HEK293 (cell line): Measurements from ENCODE around the gene MACROH2A1.

Source experiments
- CTCF ChIA-PET: fragments of 350-600 bp; formaldehyde crosslinking; extraction: SDS; loops from one replicate; lab custom pipeline; 2021; ENCODE audit warnings: antibody characterized with exemption; lab: Yijun Ruan, JAX
- POLR2A ChIA-PET: fragments of 300-600 bp; formaldehyde crosslinking; extraction: SDS; loops from one replicate; lab custom pipeline; 2020; ENCODE audit warnings: antibody characterized with exemption, inconsistent platforms; lab: Yijun Ruan, JAX
- H3K27ac ChIP-seq: fragments of 200-500 bp; sonication (Bioruptor generic); 2 replicates; pipeline ENCODE4 v1.5.1; 2014; ENCODE audit warnings: low read depth, low read length, control low read depth, inconsistent platforms; ENCODE audit errors: extremely low read depth
- H3K36me3 ChIP-seq, 2 experiments: fragments of 200-500 bp in 1 of 2; sonication (Bioruptor generic) in 1 of 2; 1 replicate in 1 of 2; 2 replicates in 1 of 2; pipeline ENCODE4 v1.5.1; 2014 to 2017; ENCODE audit warnings: inconsistent platforms in 2 of 2, low read length in 2 of 2; ENCODE audit not compliant: control insufficient read depth in 2 of 2, insufficient read depth in 1 of 2
- H3K4me1 ChIP-seq: fragments of 200-500 bp; sonication (Bioruptor generic); 2 replicates; pipeline ENCODE4 v1.5.1; 2014; ENCODE audit warnings: mild to moderate bottlenecking, low read length, inconsistent platforms; ENCODE audit not compliant: control insufficient read depth, insufficient read depth
- H3K4me3 ChIP-seq: 2 replicates; pipeline ENCODE4 v1.5.1; 2011; ENCODE audit warnings: low read depth, mild to moderate bottlenecking, control low read depth, low read length, moderate library complexity
- H3K9me3 ChIP-seq: fragments of 200-500 bp; sonication (Bioruptor generic); 2 replicates; pipeline ENCODE4 v1.5.1; 2014; ENCODE audit warnings: low read depth, low read length, inconsistent platforms; ENCODE audit not compliant: control insufficient read depth, insufficient read depth
- BCL6B ChIP-seq: fragments of 450-650 bp; formaldehyde crosslinking; IDR thresholded peaks from 2 replicates; pipeline ENCODE4 v1.5.1; 2017; ENCODE audit warnings: missing biosample characterization, missing genetic modification characterization
- SETDB1 ChIP-seq: IDR thresholded peaks from one replicate; pipeline ENCODE4 v1.6.1; 2017; ENCODE audit warnings: mild to moderate bottlenecking, low read length, moderate library complexity, mixed read lengths; ENCODE audit not compliant: insufficient read length
- ZBTB49 ChIP-seq: fragments of 450-650 bp; formaldehyde crosslinking; IDR thresholded peaks from 2 replicates; pipeline ENCODE4 v1.5.1; 2016; ENCODE audit warnings: missing biosample characterization, missing genetic modification characterization, low read depth
- ZFHX2 ChIP-seq: fragments of 450-650 bp; formaldehyde crosslinking; conservative IDR thresholded peaks from 2 replicates; pipeline ENCODE4 v1.5.1; 2016; ENCODE audit warnings: missing biosample characterization, missing genetic modification characterization
- ZNF138 ChIP-seq: fragments of 450-650 bp; formaldehyde crosslinking; IDR thresholded peaks from 2 replicates; pipeline ENCODE4 v1.5.1; 2016; ENCODE audit warnings: missing biosample characterization, missing genetic modification characterization, borderline replicate concordance
- ZNF280C ChIP-seq: fragments of 450-650 bp; formaldehyde crosslinking; IDR thresholded peaks from 2 replicates; pipeline ENCODE4 v1.5.1; 2016; ENCODE audit warnings: missing biosample characterization, missing genetic modification characterization
- ZNF324 ChIP-seq: fragments of 450-650 bp; formaldehyde crosslinking; IDR thresholded peaks from 2 replicates; pipeline ENCODE4 v1.5.1; 2016; ENCODE audit warnings: missing biosample characterization, missing genetic modification characterization
- ZNF449 ChIP-seq: fragments of 450-650 bp; formaldehyde crosslinking; IDR thresholded peaks from 2 replicates; pipeline ENCODE4 v1.5.1; 2017; ENCODE audit warnings: missing biosample characterization, mild to moderate bottlenecking, missing genetic modification characterization, moderate library complexity
- ZNF518A ChIP-seq: fragments of 450-650 bp; formaldehyde crosslinking; conservative IDR thresholded peaks from 2 replicates; pipeline ENCODE4 v1.5.1; 2016; ENCODE audit warnings: low read depth, missing biosample characterization, missing genetic modification characterization
- ZNF521 ChIP-seq: fragments of 450-650 bp; formaldehyde crosslinking; IDR thresholded peaks from 2 replicates; pipeline ENCODE4 v1.5.1; 2017; ENCODE audit warnings: missing biosample characterization, mild to moderate bottlenecking, missing genetic modification characterization
- ZNF626 ChIP-seq: fragments of 450-650 bp; sonication (Bioruptor Pico); formaldehyde crosslinking; IDR thresholded peaks from 2 replicates; pipeline ENCODE4 v1.5.1; 2018; ENCODE audit warnings: missing biosample characterization, missing genetic modification characterization, inconsistent platforms
- ZNF629 ChIP-seq: fragments of 450-650 bp; formaldehyde crosslinking; IDR thresholded peaks from 2 replicates; pipeline ENCODE4 v1.5.1; 2017; ENCODE audit warnings: missing biosample characterization, missing genetic modification characterization
- ZNF654 ChIP-seq: fragments of 450-650 bp; formaldehyde crosslinking; IDR thresholded peaks from 2 replicates; pipeline ENCODE4 v1.5.1; 2016; ENCODE audit warnings: low read depth, missing biosample characterization, missing genetic modification characterization
- ZNF704 ChIP-seq: fragments of 450-650 bp; formaldehyde crosslinking; IDR thresholded peaks from 2 replicates; pipeline ENCODE4 v1.5.1; 2016; ENCODE audit warnings: missing biosample characterization, missing genetic modification characterization
- ZNF747 ChIP-seq: fragments of 450-650 bp; formaldehyde crosslinking; IDR thresholded peaks from 2 replicates; pipeline ENCODE4 v1.5.1; 2016; ENCODE audit warnings: missing biosample characterization, missing genetic modification characterization
- ZNF792 ChIP-seq: fragments of 450-650 bp; formaldehyde crosslinking; IDR thresholded peaks from 2 replicates; pipeline ENCODE4 v1.5.1; 2016; ENCODE audit warnings: missing biosample characterization, missing genetic modification characterization
- ZSCAN16 ChIP-seq: fragments of 450-650 bp; formaldehyde crosslinking; IDR thresholded peaks from 2 replicates; pipeline ENCODE4 v1.5.1; 2016; ENCODE audit warnings: missing biosample characterization, missing genetic modification characterization
- ZSCAN23 ChIP-seq: fragments of 450-650 bp; formaldehyde crosslinking; IDR thresholded peaks from 2 replicates; pipeline ENCODE4 v1.5.1; 2016; ENCODE audit warnings: missing biosample characterization, missing genetic modification characterization
- ZSCAN4 ChIP-seq: fragments of 450-650 bp; formaldehyde crosslinking; IDR thresholded peaks from 2 replicates; pipeline ENCODE4 v1.5.1; 2017; ENCODE audit warnings: missing biosample characterization, missing genetic modification characterization

The MACROH2A1 gene

GRCh38 chr5:135318037-135318436 lies 81.0 kb downstream of the MACROH2A1 start:
- H3K27ac ChIP-seq: no peak overlapping the region
- no peaks in the 10 kb centered on the region for H3K36me3 ChIP-seq
- H3K4me3 ChIP-seq: no peak overlapping the region
- CTCF ChIA-PET: no interaction called here
- POLR2A ChIA-PET: no interaction called here
- no peaks in the 10 kb centered on the region for H3K4me1 ChIP-seq
- H3K9me3 ChIP-seq: no peaks in the 10 kb centered on the region
- TF ChIP-seq ZNF138 (tag by site-specific recombination) (no peak), ZNF626 (tag by site-specific recombination) (no peak), ZNF521 (no peak), ZNF518A (no peak), ZNF654 (no peak), ZSCAN23 (no peak), ZNF629 (no peak), ZFHX2 (tag by site-specific recombination) (no peak), ZNF449 (tag by site-specific recombination) (no peak), ZSCAN16 (tag by site-specific recombination) (no peak), ZNF280C (tag by site-specific recombination) (no peak), ZNF704 (tag by site-specific recombination) (no peak)

GRCh38 chr5:135317286-135317685 lies 81.7 kb downstream of the MACROH2A1 start:
- H3K9me3 ChIP-seq: no peaks in the 10 kb centered on the region
- H3K4me1 ChIP-seq: no peaks in the 10 kb centered on the region
- CTCF ChIA-PET: no interaction called here
- no peaks in the 10 kb centered on the region for H3K36me3 ChIP-seq
- no peak overlapping the region for H3K27ac ChIP-seq
- POLR2A ChIA-PET: no interaction called here
- H3K4me3 ChIP-seq: no peak overlapping the region
- no peak for TF ChIP-seq ZNF324
- no peak for TF ChIP-seq ZNF792 (tag by site-specific recombination)
- no peak for TF ChIP-seq ZBTB49 (tag by site-specific recombination)
- no peak for TF ChIP-seq SETDB1
- no peak for TF ChIP-seq ZNF747
- no peak for TF ChIP-seq BCL6B (tag by site-specific recombination)
- no peak for TF ChIP-seq ZSCAN4 (tag by site-specific recombination)
